ENCODE results near the gene DLD.

DNA sequence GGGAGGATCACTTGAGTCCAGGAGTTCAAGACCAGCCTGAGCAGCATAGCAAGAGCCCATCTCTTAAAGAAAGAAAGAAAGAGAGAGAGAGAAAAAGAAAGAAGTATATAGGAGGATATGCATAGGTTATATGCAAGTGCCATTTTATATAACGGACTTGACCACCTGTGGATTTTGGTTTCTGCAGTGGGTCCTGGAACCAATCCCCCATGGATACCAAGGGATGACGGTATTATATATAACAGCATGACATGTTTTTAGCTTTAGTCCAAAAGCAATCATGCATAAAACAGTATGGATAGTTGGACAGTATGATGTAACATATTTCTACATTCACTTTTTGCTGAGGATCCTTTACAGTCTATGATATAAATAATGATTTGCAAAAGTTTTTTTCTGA, 45.3 kb downstream of the DLD start:
- TF ChIP-seq KDM5A (IDR thresholded peaks at IDR 0.05; ENCODE audit: low read length) (no peak), SIRT6 (IDR thresholded peaks at IDR 0.05; ENCODE audit: low read length) (no peak), SRF (IDR thresholded peaks at IDR 0.05; ENCODE audit: low read depth, low read length) (no peak), TAF1 (IDR thresholded peaks at IDR 0.05; ENCODE audit: low read depth, low read length) (no peak), CHD2 (IDR thresholded peaks at IDR 0.05; ENCODE audit: low read length) (no peak)
- TF ChIP-seq, protein P1, sequence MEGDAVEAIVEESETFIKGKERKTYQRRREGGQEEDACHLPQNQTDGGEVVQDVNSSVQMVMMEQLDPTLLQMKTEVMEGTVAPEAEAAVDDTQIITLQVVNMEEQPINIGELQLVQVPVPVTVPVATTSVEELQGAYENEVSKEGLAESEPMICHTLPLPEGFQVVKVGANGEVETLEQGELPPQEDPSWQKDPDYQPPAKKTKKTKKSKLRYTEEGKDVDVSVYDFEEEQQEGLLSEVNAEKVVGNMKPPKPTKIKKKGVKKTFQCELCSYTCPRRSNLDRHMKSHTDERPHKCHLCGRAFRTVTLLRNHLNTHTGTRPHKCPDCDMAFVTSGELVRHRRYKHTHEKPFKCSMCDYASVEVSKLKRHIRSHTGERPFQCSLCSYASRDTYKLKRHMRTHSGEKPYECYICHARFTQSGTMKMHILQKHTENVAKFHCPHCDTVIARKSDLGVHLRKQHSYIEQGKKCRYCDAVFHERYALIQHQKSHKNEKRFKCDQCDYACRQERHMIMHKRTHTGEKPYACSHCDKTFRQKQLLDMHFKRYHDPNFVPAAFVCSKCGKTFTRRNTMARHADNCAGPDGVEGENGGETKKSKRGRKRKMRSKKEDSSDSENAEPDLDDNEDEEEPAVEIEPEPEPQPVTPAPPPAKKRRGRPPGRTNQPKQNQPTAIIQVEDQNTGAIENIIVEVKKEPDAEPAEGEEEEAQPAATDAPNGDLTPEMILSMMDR (IDR thresholded peaks at IDR 0.05; ENCODE audit: control extremely low read depth in 1 of 3, insufficient read depth in 1 of 3, low read depth in 1 of 3, low read length in 3 of 3): no peak
- TF ChIP-seq, protein P2, sequence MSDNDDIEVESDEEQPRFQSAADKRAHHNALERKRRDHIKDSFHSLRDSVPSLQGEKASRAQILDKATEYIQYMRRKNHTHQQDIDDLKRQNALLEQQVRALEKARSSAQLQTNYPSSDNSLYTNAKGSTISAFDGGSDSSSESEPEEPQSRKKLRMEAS (IDR thresholded peaks at IDR 0.05): no peak

Measured in H1 (cell line).